Parietal lobe (tissue), 2 donors: ENCODE measurements around the gene GFPT1. TPM values are rescaled to one million over a fixed set of nuclear protein-coding genes. Genes with fewer than 3 reads are reported as not detected.

Experiments
- small RNA-seq: library from RNA; depleted of rRNA; stranded (forward); fragments of <200 nt; gene quantifications from one replicate; pipeline ENCODE3, GENCODE V24; 2014; ENCODE audit warnings: low replicate concordance
- total RNA-seq: library from RNA; depleted of rRNA; stranded (reverse); fragments of >200 nt; gene quantifications from one replicate; pipeline ENCODE4 v1.2.3, GENCODE V29; 2014

The GFPT1 gene
- 67.3 TPM for total RNA-seq

GRCh38 chr2:69386789-69387734 is at the start of gene GFPT1:
Gene GFPT1, minus strand, starts transcription at chr2:69387227. Its CDS starts 156 bp downstream, at chr2:69387071.

Small RNAs within 50 kb of the gene (small RNA-seq; reads per million reads assigned to genes)
- gene RF00019: not detected

Other genes starting within 250 kb of the GFPT1 start
- gene NFU1, start 50.2 kb upstream of the GFPT1 start, total RNA-seq: 38.5 TPM